GM12872 (cell line): ENCODE results near the gene PRKCH.

Experiments used
- CTCF ChIP-seq: IDR thresholded peaks from 3 replicates; pipeline ENCODE4 v1.5.1; 2011; ENCODE audit warnings: low read depth, mild to moderate bottlenecking, low read length, moderate library complexity; ENCODE audit not compliant: insufficient read depth

PRKCH gene

GRCh38 chr14:61521773-61522172 is 200.4 kb downstream of the PRKCH start:
- no peak for TF ChIP-seq CTCF

GRCh38 chr14:61523751-61524150 is 202.4 kb downstream of the PRKCH start:
- TF ChIP-seq CTCF = no peak

GRCh38 chr14:61524211-61524806 is 202.9 kb downstream of the PRKCH start:
- no peak for TF ChIP-seq CTCF

- no peak for TF ChIP-seq CTCF
Observed at GRCh38 chr14:61524936-61525292, 203.5 kb downstream of the PRKCH start.

GRCh38 chr14:61525293-61526011 is 204.1 kb downstream of the PRKCH start:
- TF ChIP-seq CTCF = no peak

- TF ChIP-seq CTCF = no peak
Observed at GRCh38 chr14:61526405-61527312, 205.3 kb downstream of the PRKCH start.
